ENCODE measurements around the gene SPATA33. TPM values are rescaled to one million over a fixed set of nuclear protein-coding genes. Genes with fewer than 3 reads are reported as not detected.

SPATA33 gene
- total RNA-seq, 4 donors from 2014 or later: 4.4 to 10.1 (median 7.4) TPM

DNA sequence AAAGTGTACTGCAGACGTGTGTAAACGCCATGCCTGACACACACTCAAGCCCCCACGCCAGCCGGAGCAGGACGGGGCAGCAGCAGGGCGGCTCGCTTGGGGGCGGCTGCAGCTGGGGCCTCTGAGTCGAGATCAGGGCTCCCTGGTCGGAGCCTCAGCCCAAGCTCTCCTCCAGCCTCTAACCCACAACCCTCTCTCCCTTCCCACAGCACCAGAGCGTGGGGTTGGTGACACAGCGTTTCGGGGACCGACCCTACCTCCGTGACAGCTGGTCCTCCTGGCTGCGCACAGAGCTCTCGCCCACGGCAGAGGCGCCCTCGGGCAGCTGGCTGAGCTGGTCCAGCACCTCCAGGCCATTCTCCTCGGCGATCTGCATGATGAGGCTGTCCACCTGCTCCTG lies 11.4 kb upstream of the SPATA33 start:
- in situ Hi-C loops (cut with MboI; ENCODE audit: low pct_ligation_motif_present in 1 of 4, low pct_unique_long_range_greater_than_20kb in 1 of 4, low sequenced_read_pairs in 3 of 4): no loop called here
- H3K4me3 ChIP-seq: no peak overlapping the region

DNA sequence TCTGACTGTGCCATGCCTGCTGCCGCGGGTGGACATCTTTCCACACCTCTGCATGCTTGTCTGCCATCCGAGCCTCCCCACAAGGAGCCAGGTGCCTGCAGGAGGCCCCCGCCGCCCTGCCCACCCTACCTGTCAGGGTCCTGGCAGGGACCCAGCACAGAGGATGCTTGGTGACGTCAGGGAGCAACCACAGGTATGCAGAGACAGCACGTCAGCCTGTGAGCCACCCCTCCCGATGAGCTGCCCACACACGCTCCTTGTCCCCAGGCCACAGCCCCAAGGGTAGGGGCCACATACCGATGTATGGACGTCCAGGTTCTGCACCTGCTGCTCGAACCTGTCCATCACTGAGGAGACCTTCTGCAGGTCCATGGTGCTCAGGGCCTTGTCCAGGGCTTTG lies 10.7 kb upstream of the SPATA33 start:
- no peak for DNase-seq
- no peaks in the 10 kb centered on the region for H3K9me3 ChIP-seq
- H3K27ac ChIP-seq: no peak overlapping the region
- peaks cover 0 to 26% (median 7%) of the 10 kb centered on the region in 4 donors for H3K36me3 ChIP-seq
- no peak overlapping the region for H3K4me3 ChIP-seq
- intact Hi-C loops (cut with DNase I; ENCODE audit: low total_unique reads) (no loop called here), in situ Hi-C loops (cut with MboI; ENCODE audit: low pct_ligation_motif_present in 1 of 4, low pct_unique_long_range_greater_than_20kb in 1 of 4, low sequenced_read_pairs in 3 of 4) (no loop called here)
- H3K27me3 ChIP-seq: no peaks in the 10 kb centered on the region
- TF ChIP-seq POLR2A (IDR thresholded peaks at IDR 0.05): no peak
- TF ChIP-seq, protein P1, sequence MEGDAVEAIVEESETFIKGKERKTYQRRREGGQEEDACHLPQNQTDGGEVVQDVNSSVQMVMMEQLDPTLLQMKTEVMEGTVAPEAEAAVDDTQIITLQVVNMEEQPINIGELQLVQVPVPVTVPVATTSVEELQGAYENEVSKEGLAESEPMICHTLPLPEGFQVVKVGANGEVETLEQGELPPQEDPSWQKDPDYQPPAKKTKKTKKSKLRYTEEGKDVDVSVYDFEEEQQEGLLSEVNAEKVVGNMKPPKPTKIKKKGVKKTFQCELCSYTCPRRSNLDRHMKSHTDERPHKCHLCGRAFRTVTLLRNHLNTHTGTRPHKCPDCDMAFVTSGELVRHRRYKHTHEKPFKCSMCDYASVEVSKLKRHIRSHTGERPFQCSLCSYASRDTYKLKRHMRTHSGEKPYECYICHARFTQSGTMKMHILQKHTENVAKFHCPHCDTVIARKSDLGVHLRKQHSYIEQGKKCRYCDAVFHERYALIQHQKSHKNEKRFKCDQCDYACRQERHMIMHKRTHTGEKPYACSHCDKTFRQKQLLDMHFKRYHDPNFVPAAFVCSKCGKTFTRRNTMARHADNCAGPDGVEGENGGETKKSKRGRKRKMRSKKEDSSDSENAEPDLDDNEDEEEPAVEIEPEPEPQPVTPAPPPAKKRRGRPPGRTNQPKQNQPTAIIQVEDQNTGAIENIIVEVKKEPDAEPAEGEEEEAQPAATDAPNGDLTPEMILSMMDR (IDR thresholded peaks at IDR 0.05): no peak
- TF ChIP-seq EP300 (IDR thresholded peaks at IDR 0.05; ENCODE audit: low read depth): no peak
- TF ChIP-seq POLR2AphosphoS5 (IDR thresholded peaks at IDR 0.05): no peak
- 80 to 84% methylated on average over 1 to 6 of the region's 12 CpGs for WGBS, 2 donors (ENCODE audit: low coverage in 1 of 2)
- no peaks in the 10 kb centered on the region for H3K4me1 ChIP-seq

More for the DNA sequence above, 11.4 kb upstream of the SPATA33 start:
- WGBS, 2 donors (ENCODE audit: low coverage in 1 of 2): 94% methylated on average over 22 of the region's 22 CpGs; no CpG with 5 or more reads in 1 of the 2 donors
- Histone ChIP-seq H3K4me1 (peaks cover 0 to 2% (median 0%) of the 10 kb centered on the region in 4 donors), H3K9me3 (no peaks in the 10 kb centered on the region), H3K36me3 (peaks cover 0 to 26% (median 7%) of the 10 kb centered on the region in 4 donors), H3K27me3 (no peaks in the 10 kb centered on the region), H3K27ac (no peak overlapping the region)
- no peak for DNase-seq
- intact Hi-C loops (cut with DNase I; ENCODE audit: low total_unique reads): no loop called here
- TF ChIP-seq EP300 (IDR thresholded peaks at IDR 0.05; ENCODE audit: low read depth) (no peak), POLR2AphosphoS5 (IDR thresholded peaks at IDR 0.05) (no peak)

DNA sequence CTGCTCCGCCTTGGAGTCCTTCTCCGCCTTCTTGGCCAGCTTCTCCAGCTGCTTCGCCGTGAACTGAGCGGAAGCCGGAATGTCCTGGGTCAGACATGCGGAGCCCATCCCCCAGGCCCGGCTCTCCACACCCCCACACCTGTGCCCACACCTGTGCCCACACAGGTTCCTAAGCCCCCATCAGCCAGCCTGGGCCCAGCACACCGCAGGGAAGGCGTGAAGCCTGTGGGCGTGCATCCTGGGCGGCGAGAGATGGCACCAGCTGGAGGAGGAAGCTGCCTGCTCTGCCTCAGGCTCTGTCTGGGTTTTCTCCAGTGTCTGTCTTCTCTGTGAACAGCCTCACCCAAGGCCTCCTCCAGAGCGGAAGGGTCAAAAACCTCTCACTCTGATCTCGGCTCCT lies 6.1 kb upstream of the SPATA33 start:
- TF ChIP-seq, protein P1 (IDR thresholded peaks at IDR 0.05): no peak
- TF ChIP-seq EP300 (IDR thresholded peaks at IDR 0.05; ENCODE audit: low read depth) (no peak), POLR2A (IDR thresholded peaks at IDR 0.05) (no peak), POLR2AphosphoS5 (IDR thresholded peaks at IDR 0.05) (no peak)
- intact Hi-C loops (cut with DNase I; ENCODE audit: low total_unique reads): no loop called here
- Histone ChIP-seq H3K27ac (no peak overlapping the region), H3K9me3 (no peaks in the 10 kb centered on the region), H3K4me1 (peaks cover 4 to 18% (median 5%) of the 10 kb centered on the region in 4 donors), H3K36me3 (peaks cover 0 to 8% (median 4%) of the 10 kb centered on the region in 4 donors), H3K4me3 (no peak overlapping the region), H3K27me3 (no peaks in the 10 kb centered on the region)
- DNase-seq: no peak
- 80 to 93% methylated on average over 1 to 15 of the region's 15 CpGs for WGBS, 2 donors (ENCODE audit: low coverage in 1 of 2)
- in situ Hi-C loops (cut with MboI; ENCODE audit: low pct_ligation_motif_present in 1 of 4, low pct_unique_long_range_greater_than_20kb in 1 of 4, low sequenced_read_pairs in 3 of 4): no loop called here

DNA sequence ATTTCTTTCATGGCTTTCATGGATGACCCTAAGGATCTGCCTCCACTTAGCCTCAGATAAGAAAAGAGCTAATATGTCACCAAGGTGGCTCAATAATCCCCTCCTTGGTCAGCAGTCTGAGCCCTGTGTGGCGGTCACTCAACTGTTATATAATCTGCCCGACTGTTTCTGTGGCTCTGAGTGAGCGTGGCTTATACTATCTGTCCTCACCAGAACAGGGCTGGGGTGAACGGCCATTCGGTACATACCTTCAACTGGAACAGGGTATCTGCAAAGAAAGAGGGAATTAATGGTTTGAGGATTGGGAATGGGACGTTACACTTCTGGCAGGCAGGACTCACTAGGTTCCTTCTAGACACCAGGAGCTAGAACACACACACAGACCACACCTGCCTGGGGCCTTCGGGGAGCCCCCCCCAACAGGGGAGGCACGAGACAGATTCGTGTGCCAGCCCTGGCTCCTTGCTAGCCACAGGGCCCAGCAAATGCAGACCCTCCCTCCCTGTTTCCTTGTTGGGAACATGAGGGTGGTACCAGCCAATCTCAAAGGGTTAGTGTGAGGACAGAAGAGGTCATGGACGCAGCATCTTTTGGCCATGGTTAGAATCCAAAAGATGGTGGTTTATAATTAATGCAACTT lies 3.9 kb upstream of the SPATA33 start:
- no peak for TF ChIP-seq EP300 (IDR thresholded peaks at IDR 0.05; ENCODE audit: low read depth)
- TF ChIP-seq POLR2AphosphoS5 (IDR thresholded peaks at IDR 0.05): no peak
- TF ChIP-seq, protein P1 (IDR thresholded peaks at IDR 0.05): no peak
- no peak for TF ChIP-seq POLR2A (IDR thresholded peaks at IDR 0.05)
- in situ Hi-C loops (cut with MboI; ENCODE audit: low pct_ligation_motif_present in 1 of 4, low pct_unique_long_range_greater_than_20kb in 1 of 4, low sequenced_read_pairs in 3 of 4) (no loop called here), intact Hi-C loops (cut with DNase I; ENCODE audit: low total_unique reads) (no loop called here)
- Histone ChIP-seq H3K4me3 (no peak overlapping the region), H3K9me3 (no peaks in the 10 kb centered on the region), H3K27ac (no peak overlapping the region), H3K27me3 (no peaks in the 10 kb centered on the region), H3K36me3 (no peaks in the 10 kb centered on the region), H3K4me1 (peaks cover 9 to 30% (median 17%) of the 10 kb centered on the region in 4 donors)
- no peak for DNase-seq
- WGBS, 2 donors (ENCODE audit: low coverage in 1 of 2): 93% methylated on average over 10 of the region's 10 CpGs; no CpG with 5 or more reads in 1 of the 2 donors

Measured in transverse colon (tissue), 4 donors.